ENCODE measurements around the gene ZFP90. TPM values are rescaled to one million over a fixed set of nuclear protein-coding genes. Genes with fewer than 3 reads are reported as not detected.
"Not testable (repeated sequence)": the region's sequence is repeated elsewhere in the genome, so short reads cannot be mapped to it uniquely, and the experiment has no call there.

The ZFP90 gene
- total RNA-seq, 1 donor from 2014 or later, result 34.8 TPM

DNA sequence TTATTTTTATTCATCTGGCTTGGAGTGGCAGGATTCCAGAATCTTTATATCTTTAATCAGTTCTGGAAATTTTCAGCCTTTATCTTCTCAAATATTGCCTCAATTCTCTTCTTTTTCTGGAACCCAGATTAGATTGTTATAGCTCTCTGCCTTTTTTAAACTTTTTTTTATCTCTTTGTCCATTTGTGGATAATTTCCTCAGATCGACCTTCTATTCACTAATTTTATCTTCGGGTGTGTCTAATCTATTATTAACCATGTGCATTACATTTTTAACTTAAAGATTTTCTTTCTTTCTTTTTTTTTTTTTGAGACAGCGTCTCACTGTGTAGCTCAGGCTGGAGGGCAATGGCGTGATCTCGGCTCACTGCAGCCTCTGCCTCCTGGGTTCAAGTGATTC is 5.2 kb upstream of the ZFP90 start:
- no peak for DNase-seq (ENCODE audit: extremely low spot score, unreplicated experiment)
- no peak overlapping the region for H3K27ac Mint-ChIP-seq (ENCODE audit: unreplicated experiment)
- no peak overlapping the region for H3K4me3 Mint-ChIP-seq (ENCODE audit: unreplicated experiment)
- TF ChIP-seq, protein P1, sequence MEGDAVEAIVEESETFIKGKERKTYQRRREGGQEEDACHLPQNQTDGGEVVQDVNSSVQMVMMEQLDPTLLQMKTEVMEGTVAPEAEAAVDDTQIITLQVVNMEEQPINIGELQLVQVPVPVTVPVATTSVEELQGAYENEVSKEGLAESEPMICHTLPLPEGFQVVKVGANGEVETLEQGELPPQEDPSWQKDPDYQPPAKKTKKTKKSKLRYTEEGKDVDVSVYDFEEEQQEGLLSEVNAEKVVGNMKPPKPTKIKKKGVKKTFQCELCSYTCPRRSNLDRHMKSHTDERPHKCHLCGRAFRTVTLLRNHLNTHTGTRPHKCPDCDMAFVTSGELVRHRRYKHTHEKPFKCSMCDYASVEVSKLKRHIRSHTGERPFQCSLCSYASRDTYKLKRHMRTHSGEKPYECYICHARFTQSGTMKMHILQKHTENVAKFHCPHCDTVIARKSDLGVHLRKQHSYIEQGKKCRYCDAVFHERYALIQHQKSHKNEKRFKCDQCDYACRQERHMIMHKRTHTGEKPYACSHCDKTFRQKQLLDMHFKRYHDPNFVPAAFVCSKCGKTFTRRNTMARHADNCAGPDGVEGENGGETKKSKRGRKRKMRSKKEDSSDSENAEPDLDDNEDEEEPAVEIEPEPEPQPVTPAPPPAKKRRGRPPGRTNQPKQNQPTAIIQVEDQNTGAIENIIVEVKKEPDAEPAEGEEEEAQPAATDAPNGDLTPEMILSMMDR (IDR thresholded peaks at IDR 0.05), result no peak
- H3K9me3 Mint-ChIP-seq (ENCODE audit: unreplicated experiment), result peaks cover 13% of the 10 kb centered on the region
- H3K36me3 Mint-ChIP-seq (ENCODE audit: unreplicated experiment), result peaks cover 20% of the 10 kb centered on the region
- H3K27me3 Mint-ChIP-seq (ENCODE audit: unreplicated experiment), result no peaks in the 10 kb centered on the region
- H3K4me1 Mint-ChIP-seq (ENCODE audit: unreplicated experiment), result peaks cover 16% of the 10 kb centered on the region

DNA sequence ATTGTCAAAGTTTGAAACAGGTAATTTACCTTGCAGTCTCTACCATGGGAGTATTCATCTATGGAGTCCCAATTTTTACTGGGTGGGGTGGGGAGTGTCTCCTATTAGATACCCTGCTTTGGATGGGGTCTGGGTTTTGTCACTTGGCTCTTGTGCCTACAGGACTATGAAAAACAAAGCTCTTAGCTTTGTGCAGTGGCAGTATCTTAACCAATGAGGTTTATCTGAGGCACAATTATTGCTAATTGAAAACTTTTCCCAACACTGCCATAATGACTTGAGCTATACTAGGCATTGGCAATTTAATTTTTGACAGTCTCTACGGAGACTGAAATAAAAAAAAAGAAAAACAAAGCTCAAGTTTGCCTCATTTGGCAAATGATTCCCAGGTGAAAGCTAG is 3.8 kb upstream of the ZFP90 start:
- Mint-ChIP-seq H3K4me1 (ENCODE audit: unreplicated experiment) (peaks cover 19% of the 10 kb centered on the region), H3K9me3 (ENCODE audit: unreplicated experiment) (peaks cover 13% of the 10 kb centered on the region), H3K27ac (ENCODE audit: unreplicated experiment) (no peak overlapping the region), H3K4me3 (ENCODE audit: unreplicated experiment) (no peak overlapping the region), H3K36me3 (ENCODE audit: unreplicated experiment) (peaks cover 22% of the 10 kb centered on the region), H3K27me3 (ENCODE audit: unreplicated experiment) (no peaks in the 10 kb centered on the region)
- DNase-seq (ENCODE audit: extremely low spot score, unreplicated experiment), result no peak
- TF ChIP-seq, protein P1 (IDR thresholded peaks at IDR 0.05), result no peak

DNA sequence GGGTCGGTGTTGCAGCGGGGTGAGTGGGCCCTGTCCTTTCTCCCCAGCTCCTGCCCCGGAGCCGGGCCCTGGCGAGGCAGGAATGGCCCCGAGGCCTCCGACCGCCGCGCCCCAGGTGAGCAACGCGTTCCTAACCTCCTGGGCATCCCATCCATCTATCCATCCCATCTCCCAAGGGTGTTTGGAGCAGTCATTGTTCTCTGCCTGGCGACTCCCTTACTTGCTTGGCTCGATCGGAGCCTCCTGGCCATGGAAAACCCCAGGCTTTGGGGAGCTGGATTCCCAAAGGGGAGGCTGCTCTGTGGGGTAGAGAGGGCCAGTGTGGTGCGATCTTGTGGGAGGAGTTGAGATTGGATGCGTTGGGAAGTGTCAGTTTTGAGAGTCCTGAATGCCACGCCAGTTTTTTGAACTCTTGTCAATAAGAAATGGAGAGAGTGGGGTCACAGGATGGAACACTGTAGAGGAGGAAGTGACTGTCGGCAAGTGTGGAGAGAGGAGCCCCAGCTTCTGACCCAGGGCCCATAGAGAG is 684 bp downstream of the ZFP90 start:
- peaks cover 14% of the 10 kb centered on the region for H3K4me1 Mint-ChIP-seq (ENCODE audit: unreplicated experiment)
- TF ChIP-seq, protein P1 (IDR thresholded peaks at IDR 0.05), result no peak
- peaks cover 7% of the 10 kb centered on the region for H3K9me3 Mint-ChIP-seq (ENCODE audit: unreplicated experiment)
- H3K36me3 Mint-ChIP-seq (ENCODE audit: unreplicated experiment), result peaks cover 37% of the 10 kb centered on the region
- H3K4me3 Mint-ChIP-seq (ENCODE audit: unreplicated experiment), result peak overlapping the region; percentile 82
- H3K27me3 Mint-ChIP-seq (ENCODE audit: unreplicated experiment), result no peaks in the 10 kb centered on the region
- no peak for DNase-seq (ENCODE audit: extremely low spot score, unreplicated experiment)
- peak overlapping the region; percentile 62 for H3K27ac Mint-ChIP-seq (ENCODE audit: unreplicated experiment)

- Mint-ChIP-seq H3K36me3 (ENCODE audit: unreplicated experiment) (peaks cover 84% of the 10 kb centered on the region), H3K27ac (ENCODE audit: unreplicated experiment) (no peak overlapping the region), H3K27me3 (ENCODE audit: unreplicated experiment) (no peaks in the 10 kb centered on the region), H3K9me3 (ENCODE audit: unreplicated experiment) (peaks cover 28% of the 10 kb centered on the region), H3K4me1 (ENCODE audit: unreplicated experiment) (no peaks in the 10 kb centered on the region), H3K4me3 (ENCODE audit: unreplicated experiment) (no peak overlapping the region)
- TF ChIP-seq, protein P1 (IDR thresholded peaks at IDR 0.05), result no peak
- no peak for DNase-seq (ENCODE audit: extremely low spot score, unreplicated experiment)
Observed at GRCh38 chr16:68548947-68549346, 9.9 kb downstream of the ZFP90 start.

DNA sequence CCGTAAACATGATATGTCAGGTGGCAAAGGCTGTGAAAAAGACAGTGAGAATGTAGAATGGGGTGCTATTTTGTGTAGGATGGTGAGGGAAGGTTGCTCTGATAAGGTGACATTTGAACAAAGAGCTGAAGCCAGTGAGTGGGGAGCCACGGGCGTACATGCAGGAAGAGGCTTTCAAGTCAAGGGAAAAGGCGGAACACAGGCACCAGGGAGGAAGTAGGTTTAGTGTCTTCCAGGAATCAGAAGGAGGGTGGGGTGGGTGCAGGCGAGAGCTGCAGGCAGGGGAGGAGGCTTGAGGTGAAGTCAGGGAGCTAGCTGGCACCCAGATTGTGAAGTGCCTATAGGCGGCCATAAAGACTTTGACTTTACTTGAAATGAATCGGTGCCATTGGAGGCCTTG is 14.1 kb downstream of the ZFP90 start:
- Mint-ChIP-seq H3K9me3 (ENCODE audit: unreplicated experiment) (peaks cover 48% of the 10 kb centered on the region), H3K36me3 (ENCODE audit: unreplicated experiment) (peaks cover 89% of the 10 kb centered on the region), H3K4me3 (ENCODE audit: unreplicated experiment) (no peak overlapping the region), H3K27me3 (ENCODE audit: unreplicated experiment) (no peaks in the 10 kb centered on the region), H3K4me1 (ENCODE audit: unreplicated experiment) (no peaks in the 10 kb centered on the region), H3K27ac (ENCODE audit: unreplicated experiment) (no peak overlapping the region)
- TF ChIP-seq, protein P1 (IDR thresholded peaks at IDR 0.05), result no peak
- no peak for DNase-seq (ENCODE audit: extremely low spot score, unreplicated experiment)

- Mint-ChIP-seq H3K36me3 (ENCODE audit: unreplicated experiment) (peaks cover 95% of the 10 kb centered on the region), H3K9me3 (ENCODE audit: unreplicated experiment) (peaks cover 62% of the 10 kb centered on the region)
- not testable (repeated sequence) for H3K27ac Mint-ChIP-seq (ENCODE audit: unreplicated experiment); H3K27me3 Mint-ChIP-seq (ENCODE audit: unreplicated experiment); H3K4me3 Mint-ChIP-seq (ENCODE audit: unreplicated experiment); DNase-seq (ENCODE audit: extremely low spot score, unreplicated experiment); H3K4me1 Mint-ChIP-seq (ENCODE audit: unreplicated experiment)
Observed at GRCh38 chr16:68560341-68560740, 21.2 kb downstream of the ZFP90 start.
